HCT116 (cell line): ENCODE results near the gene HOXA2. TPM values are rescaled to one million over a fixed set of nuclear protein-coding genes. Genes with fewer than 3 reads are reported as not detected.
A peak's percentile ranks its signal among the peaks of the same experiment; 100 is the strongest.

ENCODE experiments used
- ATAC-seq: fragments of 200-7000 bp; cut with Tn5 transposase; 2 replicates; pipeline ENCODE4 v1.9.1; 2020; ENCODE audit warnings: mild to moderate bottlenecking, moderate library complexity
- Bru-seq: library from RNA; stranded (reverse); fragments of 400-500 nt; gene quantifications from one replicate; lab custom pipeline; 2021; lab: Mats Ljungman, UMichigan
- BruChase-seq, 2 experiments: library from RNA; stranded (reverse); fragments of 400-500 nt; gene quantifications; one replicate each; lab custom pipeline; 2021; lab: Mats Ljungman, UMichigan
- BruUV-seq: library from RNA; stranded (reverse); fragments of 400-500 nt; replicated peaks from 2 replicates; lab custom pipeline; 2021; lab: Mats Ljungman, UMichigan
- CTCF ChIA-PET: fragments of 300-600 bp; sonication (Branson Sonifier 250); formaldehyde crosslinking; loops from one replicate; lab custom pipeline; 2021; ENCODE audit warnings: antibody characterized with exemption; lab: Charles Lee
- POLR2A ChIA-PET: fragments of 300-600, 350-600 bp; sonication (Branson Sonifier 250); formaldehyde crosslinking; loops from one replicate; lab custom pipeline; 2021; ENCODE audit warnings: antibody characterized with exemption; lab: Charles Lee
- RAD21 ChIA-PET, 2 experiments: fragments of 300-600 bp; sonication (Branson Sonifier 250); formaldehyde crosslinking; loops; one replicate each; lab custom pipeline; 2023; ENCODE audit warnings: low total read pairs in 2 of 2; ENCODE audit not compliant: uncharacterized antibody in 2 of 2, unreplicated experiment in 2 of 2, low non-redundant PET in 1 of 2; lab: Charles Lee
- DNase-seq: peaks from one replicate; pipeline ENCODE4 v3.0.0-alpha.2; 2010; ENCODE audit warnings: low read depth, low spot score
- H2AFZ ChIP-seq: fragments of 200-600 bp; shearing (Covaris generic), sonication (generic); 2 replicates; pipeline ENCODE4 v1.6.1; 2017; ENCODE audit warnings: low read depth, mixed run types, mixed read lengths, antibody characterized with exemption, low read length; ENCODE audit not compliant: poor library complexity, severe bottlenecking
- H3K27ac ChIP-seq: 2 replicates; pipeline ENCODE4 v1.5.1; 2012; ENCODE audit warnings: low read depth, low read length
- H3K27me3 ChIP-seq: fragments of 200-600 bp; sonication (generic); 2 replicates; pipeline ENCODE4 v1.6.1; 2016; ENCODE audit warnings: mixed run types, low read length, mixed read lengths; ENCODE audit not compliant: insufficient read depth
- H3K36me3 ChIP-seq, 2 experiments: fragments of 200-500 bp in 1 of 2; fragments of 200-600 bp in 1 of 2; sonication (Bioruptor generic) in 1 of 2; sonication (generic) in 1 of 2; 2 replicates each; pipeline versions ENCODE4 v1.5.1 to v1.6.1; 2014 to 2016; ENCODE audit warnings: low read length in 2 of 2, inconsistent platforms in 1 of 2, mixed read lengths in 1 of 2, mixed run types in 1 of 2; ENCODE audit not compliant: insufficient read depth in 2 of 2, control insufficient read depth in 1 of 2
- H3K4me1 ChIP-seq, 2 experiments: fragments of 200-600 bp in 1 of 2; sonication (generic) in 1 of 2; 2 replicates each; pipeline versions ENCODE4 v1.5.1 to v1.6.1; 2012 to 2017; ENCODE audit warnings: low read length in 2 of 2, inconsistent platforms in 1 of 2, mild to moderate bottlenecking in 1 of 2, mixed read lengths in 1 of 2, mixed run types in 1 of 2, moderate library complexity in 1 of 2; ENCODE audit not compliant: insufficient read depth in 2 of 2, control insufficient read depth in 1 of 2
- H3K4me2 ChIP-seq: fragments of 200-600 bp; sonication (generic); 2 replicates; pipeline ENCODE4 v1.6.1; 2017; ENCODE audit warnings: mixed run types, low read length, mixed read lengths
- H3K4me3 ChIP-seq, 2 experiments: fragments of 200-600 bp in 1 of 2; sonication (generic) in 1 of 2; replicated peaks in 1 of 2; 2 replicates each; pipeline ENCODE4 v1.5.1; 2011 to 2016; ENCODE audit warnings: low read length in 2 of 2, control low read depth in 1 of 2, low read depth in 1 of 2, mild to moderate bottlenecking in 1 of 2, mixed read lengths in 1 of 2, mixed run types in 1 of 2
- H3K79me2 ChIP-seq: fragments of 200-600 bp; sonication (generic); 2 replicates; pipeline ENCODE4 v1.6.1; 2017; ENCODE audit warnings: mild to moderate bottlenecking, mixed run types, low read length, moderate library complexity, mixed read lengths; ENCODE audit not compliant: insufficient read depth
- H3K9ac ChIP-seq: fragments of 200-600 bp; sonication (generic); 2 replicates; pipeline ENCODE4 v1.6.1; 2016; ENCODE audit warnings: low read length, mixed read lengths
- H3K9me2 ChIP-seq: fragments of 200-600 bp; sonication (generic), shearing (Covaris generic); 2 replicates; pipeline ENCODE4 v1.6.1; 2017; ENCODE audit warnings: mixed run types, mild to moderate bottlenecking, moderate library complexity; ENCODE audit not compliant: insufficient read depth
- H3K9me3 ChIP-seq, 2 experiments: fragments of 200-500 bp in 1 of 2; fragments of 200-600 bp in 1 of 2; sonication (Bioruptor generic) in 1 of 2; sonication (generic) in 1 of 2; 2 replicates each; pipeline ENCODE4 v1.6.1; 2014 to 2017; ENCODE audit warnings: low read length in 2 of 2, mixed read lengths in 2 of 2, inconsistent platforms in 1 of 2, low read depth in 1 of 2, mild to moderate bottlenecking in 1 of 2, mixed run types in 1 of 2, moderate library complexity in 1 of 2; ENCODE audit not compliant: control insufficient read depth in 1 of 2, insufficient read depth in 1 of 2
- H4K20me1 ChIP-seq: fragments of 200-600 bp; sonication (generic), shearing (Covaris generic); 2 replicates; pipeline ENCODE4 v1.6.1; 2017; ENCODE audit warnings: mixed run types, mild to moderate bottlenecking, moderate library complexity; ENCODE audit not compliant: insufficient read depth
- CEBPB ChIP-seq: IDR thresholded peaks from 2 replicates; pipeline ENCODE4 v1.6.1; 2012; ENCODE audit warnings: low read depth
- CTCF ChIP-seq, 3 experiments: fragments of 200-600 bp in 1 of 3; sonication (generic) in 1 of 3; IDR thresholded peaks in 2 of 3; conservative IDR thresholded peaks in 1 of 3; 2 replicates each; pipeline ENCODE4 v1.5.1; 2012 to 2017; ENCODE audit warnings: low read depth in 2 of 3, low read length in 2 of 3, antibody characterized with exemption in 1 of 3, borderline replicate concordance in 1 of 3, control low read depth in 1 of 3, mild to moderate bottlenecking in 1 of 3, mixed read lengths in 1 of 3, mixed run types in 1 of 3, moderate library complexity in 1 of 3; ENCODE audit not compliant: insufficient read depth in 1 of 3
- EGR1 ChIP-seq: IDR thresholded peaks from 2 replicates; pipeline ENCODE4 v1.6.1; 2012; ENCODE audit warnings: low read depth
- ELF1 ChIP-seq: IDR thresholded peaks from 2 replicates; pipeline ENCODE4 v1.6.1; 2012; ENCODE audit warnings: low read depth, borderline replicate concordance
- EZH2 ChIP-seq: fragments of 200-600 bp; sonication (generic); IDR thresholded peaks from 2 replicates; pipeline ENCODE4 v1.6.1; 2017; ENCODE audit warnings: antibody characterized with exemption, mixed run types
- EZH2phosphoT487 ChIP-seq: fragments of 200-600 bp; IDR thresholded peaks from 2 replicates; pipeline ENCODE4 v1.6.1; 2018; ENCODE audit warnings: antibody characterized with exemption, borderline replicate concordance
- MAX ChIP-seq: IDR thresholded peaks from 2 replicates; pipeline ENCODE4 v1.6.1; 2012
- POLR2A ChIP-seq: IDR thresholded peaks from 2 replicates; pipeline ENCODE4 v1.7.0; 2011; ENCODE audit warnings: borderline replicate concordance; ENCODE audit not compliant: insufficient read depth, insufficient read length; ENCODE audit errors: extremely low read depth
- SIN3A ChIP-seq: IDR thresholded peaks from 2 replicates; pipeline ENCODE4 v1.6.1; 2012; ENCODE audit warnings: low read depth
- SP1 ChIP-seq: IDR thresholded peaks from 2 replicates; pipeline ENCODE4 v1.6.1; 2012; ENCODE audit warnings: low read depth
- SRF ChIP-seq: IDR thresholded peaks from 2 replicates; pipeline ENCODE4 v1.6.1; 2012; ENCODE audit warnings: low read depth
- ZNF274 ChIP-seq: fragments of 200-500 bp; sonication (Bioruptor generic); IDR thresholded peaks from 2 replicates; pipeline ENCODE4 v1.6.1; 2014; ENCODE audit warnings: mild to moderate bottlenecking, low read depth, low read length, inconsistent platforms
- intact Hi-C: fragments of 100-400 bp; cut with micrococcal nuclease; formaldehyde crosslinking; loops from 2 replicates; pipeline ENCODE4 v1.10.0; 2022
- long read RNA-seq: library from polyadenylated mRNA; unstranded; transcript quantifications from one replicate; pipeline ENCODE4 v2.0.0, GENCODE V29; 2021; ENCODE audit not compliant: unreplicated experiment
- polyA plus RNA-seq: library from polyadenylated mRNA; unstranded; fragments of >200 nt; gene quantifications from 2 replicates; pipeline ENCODE4 v1.2.1, GENCODE V29; 2012; ENCODE audit warnings: missing spikeins
- total RNA-seq: library from RNA; stranded (reverse); gene quantifications from one replicate; pipeline ENCODE4 v1.2.1, GENCODE V29; 2021; ENCODE audit not compliant: unreplicated experiment

The HOXA2 gene
- total RNA-seq (0.57 TPM), Bru-seq, nascent RNA (percentile 44 among the genes with signal in this experiment), BruChase-seq, experiment 1, labeled RNA remaining after a 6-hour chase (percentile 44 among the genes with signal in this experiment), BruChase-seq, experiment 2, labeled RNA remaining after a 2-hour chase (percentile 46 among the genes with signal in this experiment)
- 0.26 and 0.31 TPM in 2 replicates for polyA plus RNA-seq
- long read RNA-seq = 0 reads

GRCh38 chr7:27102581-27103442 is at the start of gene HOXA2:
Gene HOXA2, minus strand, starts transcription at chr7:27102683. Its CDS starts 183 bp downstream, at chr7:27102500.
- ChIA-PET POLR2A (no interaction called here), CTCF (no interaction called here), RAD21 (no interaction called here)
- no peak for ATAC-seq
- DNase-seq = no peak
- peaks cover under 1 to 2% of the 10 kb centered on the region in 2 experiments; a peak in 3 of 4 replicates for H3K4me1 ChIP-seq
- no peak within 1 kb of the TSS for H3K27ac ChIP-seq
- H3K4me3 ChIP-seq = no peak within 1 kb of the TSS
- intact Hi-C loops = no loop called here
- no peak within 1 kb of the TSS for H3K4me2 ChIP-seq
- peaks cover 11% of the 10 kb centered on the region; the same call in 1 of the 2 replicates for H3K79me2 ChIP-seq
- no peaks in the 10 kb centered on the region for H4K20me1 ChIP-seq
- H3K9ac ChIP-seq = no peak within 1 kb of the TSS
- H3K9me2 ChIP-seq = no peaks in the 10 kb centered on the region
- no peak for TF ChIP-seq SP1
- TF ChIP-seq EGR1 = no peak
- TF ChIP-seq ZNF274 = no peak
- no peak for TF ChIP-seq POLR2A
- no peak for TF ChIP-seq CEBPB
- no peak for TF ChIP-seq MAX
- no peak for TF ChIP-seq EZH2
- TF ChIP-seq SRF = no peak
- TF ChIP-seq SIN3A = no peak
- no peak for TF ChIP-seq ELF1
- TF ChIP-seq CTCF (IDR thresholded peaks at IDR 0.05 in 2 of 3, conservative IDR thresholded peaks at IDR 0.05 in 1 of 3; ENCODE audit: borderline replicate concordance in 1 of 3, insufficient read depth in 1 of 3, low read depth in 2 of 3, low read length in 2 of 3) = no peak
- TF ChIP-seq EZH2phosphoT487 = no peak
- no peaks in the 10 kb centered on the region for H3K9me3 ChIP-seq
- H3K36me3 ChIP-seq = no peaks in the 10 kb centered on the region
- H3K27me3 ChIP-seq = no peaks in the 10 kb centered on the region
- no TSS peak for BruUV-seq
- no peak within 1 kb of the TSS for H2AFZ ChIP-seq
